Measurements from ENCODE around the gene SYNJ1.

DNA sequence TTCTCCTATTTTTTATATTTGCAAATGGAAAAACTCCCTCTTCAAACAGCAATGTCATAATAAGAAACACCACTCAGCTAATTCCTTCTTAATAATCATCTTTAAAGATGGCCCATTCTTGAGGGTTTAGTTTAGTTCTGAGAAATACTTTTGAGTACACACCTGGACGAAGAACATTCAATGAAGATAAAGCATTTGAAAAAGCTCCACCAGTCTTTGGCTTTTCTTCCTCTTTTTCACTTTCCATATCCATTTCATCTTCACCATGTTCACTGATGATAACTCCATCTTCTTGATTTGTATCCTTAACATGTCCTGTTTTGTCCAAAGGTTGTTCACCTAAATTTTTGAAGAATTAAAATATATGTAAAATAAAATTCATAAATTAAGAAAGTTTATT is 36.4 kb upstream of the SYNJ1 start:
- TF ChIP-seq, protein P1, sequence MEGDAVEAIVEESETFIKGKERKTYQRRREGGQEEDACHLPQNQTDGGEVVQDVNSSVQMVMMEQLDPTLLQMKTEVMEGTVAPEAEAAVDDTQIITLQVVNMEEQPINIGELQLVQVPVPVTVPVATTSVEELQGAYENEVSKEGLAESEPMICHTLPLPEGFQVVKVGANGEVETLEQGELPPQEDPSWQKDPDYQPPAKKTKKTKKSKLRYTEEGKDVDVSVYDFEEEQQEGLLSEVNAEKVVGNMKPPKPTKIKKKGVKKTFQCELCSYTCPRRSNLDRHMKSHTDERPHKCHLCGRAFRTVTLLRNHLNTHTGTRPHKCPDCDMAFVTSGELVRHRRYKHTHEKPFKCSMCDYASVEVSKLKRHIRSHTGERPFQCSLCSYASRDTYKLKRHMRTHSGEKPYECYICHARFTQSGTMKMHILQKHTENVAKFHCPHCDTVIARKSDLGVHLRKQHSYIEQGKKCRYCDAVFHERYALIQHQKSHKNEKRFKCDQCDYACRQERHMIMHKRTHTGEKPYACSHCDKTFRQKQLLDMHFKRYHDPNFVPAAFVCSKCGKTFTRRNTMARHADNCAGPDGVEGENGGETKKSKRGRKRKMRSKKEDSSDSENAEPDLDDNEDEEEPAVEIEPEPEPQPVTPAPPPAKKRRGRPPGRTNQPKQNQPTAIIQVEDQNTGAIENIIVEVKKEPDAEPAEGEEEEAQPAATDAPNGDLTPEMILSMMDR (IDR thresholded peaks at IDR 0.05; ENCODE audit: insufficient read depth, low read depth, low read length): no peak
- no peak for TF ChIP-seq EZH2 (IDR thresholded peaks at IDR 0.05; ENCODE audit: insufficient read depth, low read length)

Measured in astrocyte (in vitro differentiated cells and primary cell).